GM12873 (cell line): ENCODE data around the gene ADISSP.
A peak's percentile ranks its signal among the peaks of the same experiment; 100 is the strongest.

Experiments used
- CTCF ChIP-seq: IDR thresholded peaks from 2 replicates; pipeline ENCODE4 v1.5.1; 2012; ENCODE audit warnings: low read depth, mild to moderate bottlenecking, moderate library complexity, low read length, control low read depth; ENCODE audit not compliant: insufficient read depth; ENCODE audit errors: missing control alignments

ADISSP gene

GRCh38 chr20:3796477-3797225, 29.1 kb upstream of the ADISSP start:
- no peak for TF ChIP-seq CTCF

GRCh38 chr20:3795511-3796468, 28.2 kb upstream of the ADISSP start, which contains the start of gene CDC25B:
Gene CDC25B, plus strand, starts transcription at chr20:3796310. Its CDS starts 222 bp downstream, at chr20:3796532.
- peak; percentile 62 for TF ChIP-seq CTCF

- no peak for TF ChIP-seq CTCF
Observed at GRCh38 chr20:3794701-3795420, 27.3 kb upstream of the ADISSP start.

DNA sequence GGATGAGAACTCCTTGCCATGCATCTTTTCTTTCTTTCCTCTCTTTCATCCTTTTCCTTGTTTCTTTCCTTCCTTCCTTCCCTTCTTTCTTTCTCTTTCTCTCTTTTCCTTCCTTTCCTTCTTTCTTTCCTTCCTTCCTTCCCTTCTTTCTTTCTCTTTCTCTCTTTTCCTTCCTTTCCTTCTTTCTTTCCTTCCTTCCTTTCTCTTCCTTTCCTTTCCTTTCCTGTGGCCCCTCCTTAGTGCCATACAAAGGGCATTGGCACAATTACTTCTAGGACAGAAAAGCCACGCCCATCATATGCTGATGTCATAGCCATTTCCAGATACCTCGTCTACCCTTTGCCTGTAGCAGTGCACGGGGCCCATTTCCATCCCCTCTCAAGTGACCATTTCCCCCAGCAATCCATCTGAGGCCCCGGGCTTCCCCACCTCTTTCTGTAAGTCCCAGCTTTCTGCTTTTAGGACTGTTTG, 21.2 kb upstream of the ADISSP start:
- no peak for TF ChIP-seq CTCF

GRCh38 chr20:3787324-3788014, 19.9 kb upstream of the ADISSP start:
- TF ChIP-seq CTCF = no peak

DNA sequence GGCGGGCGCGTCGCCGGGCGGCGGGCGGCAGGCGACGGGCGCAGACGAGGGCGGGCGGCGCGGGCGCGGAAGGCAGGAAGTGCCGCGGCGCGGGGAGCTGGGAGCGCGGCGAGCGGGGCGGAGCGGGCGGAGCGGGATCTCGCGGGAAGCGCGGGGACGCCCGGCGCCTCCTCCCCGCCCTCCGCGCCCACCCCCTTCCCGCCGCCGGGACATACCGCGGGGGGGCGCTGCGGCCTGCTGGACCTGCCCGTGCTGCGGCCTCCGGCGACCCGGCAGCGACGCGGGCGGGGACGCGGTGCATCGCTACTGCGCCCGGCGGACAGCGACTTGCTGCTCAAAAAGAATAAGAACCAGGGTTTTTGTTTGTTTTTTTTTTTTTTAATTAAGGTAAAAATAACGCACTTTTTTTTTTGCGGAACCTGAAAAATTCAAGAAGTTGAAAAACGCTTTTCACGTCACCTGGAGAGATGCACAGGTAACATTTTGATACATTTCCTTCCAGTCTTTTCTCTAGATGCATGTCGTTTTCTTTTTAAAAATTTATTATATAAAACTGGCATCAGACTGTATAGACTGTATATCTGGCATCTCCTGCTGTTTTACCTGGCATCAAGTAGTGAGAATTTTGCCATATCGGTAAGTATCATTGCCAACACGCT, 19.2 kb upstream of the ADISSP start, which contains the start of gene CENPB:
TSS of gene CENPB (minus strand) at position 76 of the 659 bp plus-strand sequence. CDS start 257 bp downstream, outside the sequence.
- peak; percentile 75 for TF ChIP-seq CTCF
